Fibroblast of lung (primary cell): ENCODE results near the gene CHM. TPM values are rescaled to one million over a fixed set of nuclear protein-coding genes. Genes with fewer than 3 reads are reported as not detected.
A peak's percentile ranks its signal among the peaks of the same experiment; 100 is the strongest.
"Not testable (repeated sequence)": the region's sequence is repeated elsewhere in the genome, so short reads cannot be mapped to it uniquely, and the experiment has no call there.

Experiments used
- DNase-seq, 2 donors: peaks; one replicate each; pipeline versions ENCODE4 v3.0.0 to v3.0.0-alpha.2; 2010; ENCODE audit warnings: low read depth in 2 of 2
- H2AFZ ChIP-seq: 2 replicates; pipeline ENCODE4 v1.5.1; 2012; ENCODE audit warnings: low read length, control low read depth, inconsistent platforms
- H3K27ac ChIP-seq: 2 replicates; pipeline ENCODE4 v1.5.1; 2011; ENCODE audit warnings: low read length, control low read depth; ENCODE audit not compliant: insufficient read depth
- H3K27me3 ChIP-seq: 2 replicates; pipeline ENCODE4 v1.5.1; 2011; ENCODE audit warnings: mild to moderate bottlenecking, low read length; ENCODE audit not compliant: control insufficient read depth, insufficient read depth
- H3K36me3 ChIP-seq: 2 replicates; pipeline ENCODE4 v1.5.1; 2011; ENCODE audit warnings: low read length; ENCODE audit not compliant: control insufficient read depth, insufficient read depth
- H3K4me1 ChIP-seq: 2 replicates; pipeline ENCODE4 v1.5.1; 2011; ENCODE audit warnings: low read length; ENCODE audit not compliant: control insufficient read depth, insufficient read depth; ENCODE audit errors: extremely low read depth
- H3K4me2 ChIP-seq: 2 replicates; pipeline ENCODE4 v1.5.1; 2011; ENCODE audit warnings: low read length, control low read depth; ENCODE audit not compliant: insufficient read depth; ENCODE audit errors: extremely low read depth
- H3K4me3 ChIP-seq, 4 experiments: fragments of 200-600 bp in 1 of 4; sonication (generic) in 1 of 4; replicated peaks in 1 of 4; 2 replicates each; pipeline ENCODE4 v1.5.1; 2011 to 2016; ENCODE audit warnings: low read length in 4 of 4, low read depth in 3 of 4, mild to moderate bottlenecking in 3 of 4, control low read depth in 2 of 4, inconsistent platforms in 1 of 4, mixed read lengths in 1 of 4; ENCODE audit not compliant: insufficient read depth in 1 of 4; ENCODE audit errors: control extremely low read depth in 1 of 4
- H3K79me2 ChIP-seq: 2 replicates; pipeline ENCODE4 v1.5.1; 2012; ENCODE audit warnings: mild to moderate bottlenecking, low read length, inconsistent platforms; ENCODE audit not compliant: control insufficient read depth, insufficient read depth
- H3K9ac ChIP-seq: 2 replicates; pipeline ENCODE4 v1.5.1; 2011; ENCODE audit warnings: mild to moderate bottlenecking, low read length, control low read depth; ENCODE audit not compliant: insufficient read depth
- H3K9me3 ChIP-seq: 2 replicates; pipeline ENCODE4 v1.5.1; 2012; ENCODE audit warnings: low read depth, low read length; ENCODE audit not compliant: control insufficient read depth, insufficient read depth
- H4K20me1 ChIP-seq: 2 replicates; pipeline ENCODE4 v1.5.1; 2011; ENCODE audit warnings: low read length; ENCODE audit not compliant: control insufficient read depth, insufficient read depth; ENCODE audit errors: extremely low read depth
- EZH2 ChIP-seq: IDR thresholded peaks from 2 replicates; pipeline ENCODE4 v1.5.1; 2012; ENCODE audit warnings: low read length, control low read depth, mild to moderate bottlenecking; ENCODE audit errors: missing control alignments
- polyA plus RNA-seq, 2 donors: library from polyadenylated mRNA; depleted of rRNA in 1 of 2; stranded (reverse) in 1 of 2; unstranded in 1 of 2; fragments of >200 nt; gene quantifications; 2 replicates each; pipeline ENCODE4 v1.2.1, GENCODE V29; 2011 to 2012; ENCODE audit warnings: missing spikeins in 1 of 2
- total RNA-seq: library from RNA; depleted of rRNA; stranded (reverse); fragments of >200 nt; gene quantifications from 2 replicates; pipeline ENCODE4 v1.2.1, GENCODE V29; 2014
- TF ChIP-seq, protein P1 (sequence below), 2 donors: IDR thresholded peaks in 1 of 2; conservative IDR thresholded peaks in 1 of 2; 1 replicate in 1 of 2; 2 replicates in 1 of 2; pipeline ENCODE4 v1.5.1; 2011 to 2012; ENCODE audit warnings: low read length in 2 of 2, control low read depth in 1 of 2, inconsistent platforms in 1 of 2, low read depth in 1 of 2, mild to moderate bottlenecking in 1 of 2

Gene CHM
- total and polyA plus RNA-seq, 2 donors (not counting 1 experiment from before 2014, with no cell fraction given), result 22.4 to 33.4 TPM

DNA sequence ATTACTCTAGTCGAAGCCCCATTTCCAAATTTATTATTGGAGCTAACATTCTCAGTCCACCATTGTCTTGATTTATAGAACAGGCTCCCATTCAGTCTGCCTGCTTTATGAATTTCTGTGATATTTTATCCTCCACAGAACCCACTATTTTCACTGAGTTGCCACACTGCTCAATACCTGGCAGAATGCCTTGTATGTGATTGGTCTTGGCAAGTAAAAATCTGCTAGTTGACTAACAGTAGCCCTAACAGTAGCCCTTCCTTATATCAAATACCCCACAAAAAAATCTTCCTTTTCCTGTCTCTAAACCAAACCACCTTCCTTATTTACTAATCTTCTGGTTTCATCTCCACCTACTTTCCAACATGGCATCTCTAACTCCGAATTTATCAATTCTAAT is 82.6 kb downstream of the CHM start:
- Histone ChIP-seq H3K27ac (no peak overlapping the region), H4K20me1 (no peaks in the 10 kb centered on the region), H3K9me3 (no peaks in the 10 kb centered on the region), H3K4me1 (no peaks in the 10 kb centered on the region), H2AFZ (no peak overlapping the region), H3K4me2 (no peak overlapping the region), H3K4me3 (no peak overlapping the region), H3K9ac (no peak overlapping the region), H3K79me2 (no peaks in the 10 kb centered on the region), H3K27me3 (no peaks in the 10 kb centered on the region), H3K36me3 (no peaks in the 10 kb centered on the region)
- peak in 1 of 2 donors; percentile 47 for DNase-seq
- no peak for TF ChIP-seq EZH2
- TF ChIP-seq, protein P1, sequence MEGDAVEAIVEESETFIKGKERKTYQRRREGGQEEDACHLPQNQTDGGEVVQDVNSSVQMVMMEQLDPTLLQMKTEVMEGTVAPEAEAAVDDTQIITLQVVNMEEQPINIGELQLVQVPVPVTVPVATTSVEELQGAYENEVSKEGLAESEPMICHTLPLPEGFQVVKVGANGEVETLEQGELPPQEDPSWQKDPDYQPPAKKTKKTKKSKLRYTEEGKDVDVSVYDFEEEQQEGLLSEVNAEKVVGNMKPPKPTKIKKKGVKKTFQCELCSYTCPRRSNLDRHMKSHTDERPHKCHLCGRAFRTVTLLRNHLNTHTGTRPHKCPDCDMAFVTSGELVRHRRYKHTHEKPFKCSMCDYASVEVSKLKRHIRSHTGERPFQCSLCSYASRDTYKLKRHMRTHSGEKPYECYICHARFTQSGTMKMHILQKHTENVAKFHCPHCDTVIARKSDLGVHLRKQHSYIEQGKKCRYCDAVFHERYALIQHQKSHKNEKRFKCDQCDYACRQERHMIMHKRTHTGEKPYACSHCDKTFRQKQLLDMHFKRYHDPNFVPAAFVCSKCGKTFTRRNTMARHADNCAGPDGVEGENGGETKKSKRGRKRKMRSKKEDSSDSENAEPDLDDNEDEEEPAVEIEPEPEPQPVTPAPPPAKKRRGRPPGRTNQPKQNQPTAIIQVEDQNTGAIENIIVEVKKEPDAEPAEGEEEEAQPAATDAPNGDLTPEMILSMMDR (conservative IDR thresholded peaks at IDR 0.05 in 1 of 2, IDR thresholded peaks at IDR 0.05 in 1 of 2; ENCODE audit: low read depth in 1 of 2, low read length in 2 of 2), result no peak

DNA sequence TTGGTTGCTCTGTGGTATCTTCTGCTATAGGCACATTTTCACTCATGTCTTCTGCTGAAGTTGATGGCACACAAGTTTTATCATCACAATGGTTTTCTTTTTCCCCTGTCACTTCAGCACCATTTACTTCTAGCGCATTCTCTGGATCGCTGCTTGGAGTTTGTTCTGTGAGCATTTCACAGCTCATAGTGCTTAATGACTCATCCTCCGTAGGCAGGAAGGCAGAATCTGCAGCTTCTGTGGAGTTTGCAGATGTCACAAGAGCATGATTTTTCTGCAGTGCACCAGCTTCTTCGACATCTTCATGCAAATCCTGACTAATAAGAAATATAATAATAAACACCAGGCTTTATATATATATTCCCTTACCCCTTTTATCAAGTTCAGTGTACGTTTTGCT is 83.6 kb downstream of the CHM start:
- no peaks in the 10 kb centered on the region for H3K27me3 ChIP-seq
- H3K4me2 ChIP-seq, result peak overlapping the region; percentile 45
- no peak overlapping the region for H3K4me3 ChIP-seq
- H3K27ac ChIP-seq, result no peak overlapping the region
- no peak overlapping the region for H3K9ac ChIP-seq
- H3K9me3 ChIP-seq, result no peaks in the 10 kb centered on the region
- DNase-seq, result peak; percentile 76 to 90
- H3K4me1 ChIP-seq, result no peaks in the 10 kb centered on the region
- no peak overlapping the region for H2AFZ ChIP-seq
- no peaks in the 10 kb centered on the region for H4K20me1 ChIP-seq
- no peaks in the 10 kb centered on the region for H3K36me3 ChIP-seq
- no peaks in the 10 kb centered on the region for H3K79me2 ChIP-seq
- TF ChIP-seq, protein P1 (conservative IDR thresholded peaks at IDR 0.05 in 1 of 2, IDR thresholded peaks at IDR 0.05 in 1 of 2; ENCODE audit: low read depth in 1 of 2, low read length in 2 of 2), result no peak
- TF ChIP-seq EZH2, result no peak

DNA sequence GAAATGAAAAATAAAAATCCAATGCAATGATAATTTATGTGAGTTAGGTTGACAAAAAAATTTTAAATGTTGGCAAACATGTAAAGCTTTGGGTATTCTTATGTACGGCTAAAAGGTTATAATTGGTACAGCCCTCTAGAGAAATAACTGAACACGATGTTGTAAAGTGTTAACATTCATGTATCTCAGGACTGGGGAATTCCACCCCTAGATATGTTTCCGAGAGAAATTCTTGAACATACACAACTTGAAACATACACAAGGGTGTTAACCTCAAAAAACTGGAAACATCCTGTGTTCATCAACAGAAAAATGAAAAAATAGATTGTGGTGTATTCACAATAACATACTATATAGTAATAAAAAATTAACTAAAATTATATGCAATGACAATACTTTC is 91.8 kb downstream of the CHM start:
- Histone ChIP-seq H3K4me2 (no peak overlapping the region), H3K27me3 (no peaks in the 10 kb centered on the region), H3K4me1 (no peaks in the 10 kb centered on the region), H3K9ac (no peak overlapping the region), H3K9me3 (no peaks in the 10 kb centered on the region), H3K4me3 (no peak overlapping the region), H2AFZ (no peak overlapping the region), H4K20me1 (no peaks in the 10 kb centered on the region), H3K36me3 (peaks cover 2% of the 10 kb centered on the region), H3K79me2 (no peaks in the 10 kb centered on the region), H3K27ac (no peak overlapping the region)
- no peak for DNase-seq
- TF ChIP-seq, protein P1 (conservative IDR thresholded peaks at IDR 0.05 in 1 of 2, IDR thresholded peaks at IDR 0.05 in 1 of 2; ENCODE audit: low read depth in 1 of 2, low read length in 2 of 2), result no peak

DNA sequence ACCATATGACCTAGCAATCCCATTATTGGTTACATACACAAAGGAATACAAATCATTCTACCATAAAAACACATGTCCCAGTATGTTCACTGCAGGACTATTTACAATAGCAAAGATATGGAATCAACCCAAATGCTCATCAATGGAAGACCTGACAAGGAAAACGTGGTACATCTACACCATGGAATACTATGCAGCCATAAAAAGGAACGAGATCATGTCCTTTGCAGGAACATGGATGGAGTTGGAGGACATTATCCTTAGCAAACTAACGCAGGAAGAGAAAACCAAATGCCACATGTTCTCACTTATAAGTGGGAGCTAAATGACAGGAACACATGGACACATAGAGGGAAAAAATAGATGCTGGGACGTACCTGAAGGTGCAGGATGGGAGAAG is 102.6 kb downstream of the CHM start:
- not testable (repeated sequence) for H3K9ac ChIP-seq, H3K4me3 ChIP-seq, H2AFZ ChIP-seq, H3K4me2 ChIP-seq, H3K79me2 ChIP-seq, H3K27ac ChIP-seq, H3K27me3 ChIP-seq, H4K20me1 ChIP-seq, H3K36me3 ChIP-seq, H3K9me3 ChIP-seq, H3K4me1 ChIP-seq, DNase-seq
